HG03196 (cell line): ENCODE measurements around the gene OR4K1.
"Not testable (repeated sequence)": the region's sequence is repeated elsewhere in the genome, so short reads cannot be mapped to it uniquely, and the experiment has no call there.

Source experiments
- ATAC-seq: cut with Tn5 transposase; IDR thresholded peaks from one replicate; pipeline ENCODE4 v1.9.1; 2021; ENCODE audit not compliant: unreplicated experiment

OR4K1 gene

GRCh38 chr14:19930617-19931016, at the start of gene OR4K1:
TSS of gene OR4K1 (plus strand) at chr14:19930917. CDS start at chr14:19935667, 4,750 bp downstream.
- ATAC-seq, result no peak

- ATAC-seq, result no peak
Observed at GRCh38 chr14:19895282-19895681, 35.4 kb upstream of the OR4K1 start.

- no peak for ATAC-seq
Observed at GRCh38 chr14:19900999-19901398, 29.7 kb upstream of the OR4K1 start.

- no peak for ATAC-seq
Observed at GRCh38 chr14:19902409-19902808, 28.3 kb upstream of the OR4K1 start.

GRCh38 chr14:19906665-19907064, 24.1 kb upstream of the OR4K1 start:
- ATAC-seq, result no peak

GRCh38 chr14:19911114-19911513, 19.6 kb upstream of the OR4K1 start:
- no peak for ATAC-seq

GRCh38 chr14:19917243-19917642, 13.5 kb upstream of the OR4K1 start:
- no peak for ATAC-seq

GRCh38 chr14:19917955-19918518, 12.7 kb upstream of the OR4K1 start:
- ATAC-seq, result no peak

- ATAC-seq, result no peak
Observed at GRCh38 chr14:19918553-19919264, 12.0 kb upstream of the OR4K1 start.

GRCh38 chr14:19920021-19920657, 10.6 kb upstream of the OR4K1 start, which contains the start of gene OR4K5:
TSS of gene OR4K5 (plus strand) at chr14:19920607. CDS start at chr14:19920607, 0 bp downstream.
- ATAC-seq, result no peak

GRCh38 chr14:19941668-19942067, 11.0 kb downstream of the OR4K1 start:
- no peak for ATAC-seq

- ATAC-seq, result no peak
Observed at GRCh38 chr14:19947413-19948090, 16.8 kb downstream of the OR4K1 start.

GRCh38 chr14:19949218-19949617, 18.5 kb downstream of the OR4K1 start:
- no peak for ATAC-seq

GRCh38 chr14:19969735-19970134, 39.0 kb downstream of the OR4K1 start:
- not testable (repeated sequence) for ATAC-seq

- no peak for ATAC-seq
Observed at GRCh38 chr14:19974844-19975243, 44.1 kb downstream of the OR4K1 start.

GRCh38 chr14:19975291-19975690, 44.6 kb downstream of the OR4K1 start, which contains the start of gene OR4K15:
TSS of gene OR4K15 (plus strand) at chr14:19975591. CDS start at chr14:19975591, 0 bp downstream.
- ATAC-seq, result no peak
